ENCODE results near the gene HIF1A. TPM values are rescaled to one million over a fixed set of nuclear protein-coding genes. Genes with fewer than 3 reads are reported as not detected.
A peak's percentile ranks its signal among the peaks of the same experiment; 100 is the strongest.

The HIF1A gene
- total and polyA plus RNA-seq, 10 of the 15 experiments (the other 5 are each of a cell fraction or from before 2014, with no cell fraction given): 18.3 to 97.0 (median 75.3) TPM

DNA sequence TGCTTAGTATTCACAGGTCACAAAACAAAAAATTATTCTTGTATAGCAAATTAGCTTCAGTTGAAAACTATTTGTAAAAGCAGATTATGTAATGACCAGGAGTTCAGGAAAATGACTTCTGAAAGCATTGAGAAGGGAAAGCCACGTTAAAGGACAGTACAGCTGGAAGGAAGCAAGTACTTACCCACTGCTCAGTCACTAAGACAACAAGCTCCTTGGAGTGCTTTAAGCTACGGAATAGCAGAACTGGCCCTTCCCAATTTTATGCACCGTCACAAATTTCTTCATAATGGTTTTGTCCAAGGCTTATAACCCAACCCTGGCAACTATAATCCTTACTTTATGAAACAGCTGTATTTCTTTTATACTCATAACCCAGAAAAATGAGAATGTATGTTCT lies 54.0 kb downstream of the HIF1A start:
- H3K9me3 ChIP-seq (replicated peaks; ENCODE audit: control insufficient read depth, insufficient read depth, low read length): no peaks in the 10 kb centered on the region
- no peaks in the 10 kb centered on the region for H3K27me3 ChIP-seq (replicated peaks in 1 of 2; ENCODE audit: control insufficient read depth in 2 of 2, insufficient read depth in 2 of 2, low read length in 1 of 2)
- 50% methylated on average over 3 of the region's 3 CpGs for WGBS (ENCODE audit: insufficient coverage, insufficient replicate concordance, low lambda C conversion rate, missing lambda C conversion rate)
- in situ Hi-C loops (cut with MboI): no loop called here
- no TSS peak for BruUV-seq (replicated peaks)
- DNase-seq (ENCODE audit: low read depth, low spot score) (no peak), FAIRE-seq (peak; percentile 41), ATAC-seq (no peak)
- no peak overlapping the region for H2AFZ ChIP-seq (ENCODE audit: control insufficient read depth, low read depth, low read length)
- H3K36me3 ChIP-seq (ENCODE audit: control insufficient read depth in 2 of 2, insufficient read depth in 2 of 2, low read length in 1 of 2): peaks cover 0 to 23% of the 10 kb centered on the region in 2 experiments; a peak in 3 of 4 replicates
- H4K20me1 ChIP-seq (ENCODE audit: control insufficient read depth, insufficient read depth): no peaks in the 10 kb centered on the region
- TF ChIP-seq BCL11A (IDR thresholded peaks at IDR 0.05; ENCODE audit: low read depth, low read length) (no peak), POLR2AphosphoS5 (IDR thresholded peaks at IDR 0.05; ENCODE audit: low read length) (peak; percentile 42; the same call in 1 of the 2 replicates), MLLT1 (IDR thresholded peaks at IDR 0.05) (0 out of 2 replicates have a peak, but pooled peaks have one; percentile 52), RFX5 (IDR thresholded peaks at IDR 0.05; ENCODE audit: low read depth, low read length) (no peak), NRF1 (conservative IDR thresholded peaks at IDR 0.05; ENCODE audit: low read depth, low read length) (no peak)
- H3K4me2 ChIP-seq (ENCODE audit: control insufficient read depth, insufficient read depth): peak overlapping the region; percentile 72
- H3K27ac ChIP-seq (ENCODE audit: control insufficient read depth, insufficient read depth): peak overlapping the region; percentile 59
- peaks cover 19% of the 10 kb centered on the region for H3K4me1 ChIP-seq (ENCODE audit: control insufficient read depth, insufficient read depth, low read length)
- intact Hi-C loops (cut with micrococcal nuclease; ENCODE audit: unreplicated experiment): loop anchor here (10.0 kb wide), 1 partner anchor 454 kb away; no protein-coding TSS in a partner anchor
- H3K4me3 ChIP-seq: peak overlapping the region; percentile 79
- peaks cover 69% of the 10 kb centered on the region for H3K79me2 ChIP-seq (ENCODE audit: control insufficient read depth, insufficient read depth, low read length)
- ChIA-PET RAD21 (ENCODE audit: unreplicated experiment) (interaction anchor here (0.7 to 10.8 kb wide), 26 partner anchors 9 to 452 kb away, joined by 3 to 102 read pairs (median 4); partner anchors contain the start of genes HIF1A and SNAPC1), POLR2A (interaction anchor here (0.5 to 10.5 kb wide), 12 partner anchors 9 to 224 kb away, joined by 3 to 130 read pairs (median 4); partner anchors contain the start of genes HIF1A and SNAPC1), SMC1A (ENCODE audit: uncharacterized antibody, unreplicated experiment) (interaction anchor here (0.6 to 10.0 kb wide), 35 partner anchors 7 to 453 kb away, joined by 3 to 122 read pairs (median 6); partner anchors contain the start of gene SNAPC1), CTCF (interaction anchor here (0.6 to 4.7 kb wide), 29 partner anchors 13 to 379 kb away, joined by 3 to 40 read pairs (median 4); partner anchors contain the start of genes HIF1A and SNAPC1)
- peak overlapping the region; percentile 50 for H3K9ac ChIP-seq (ENCODE audit: control insufficient read depth, insufficient read depth, low read length)

Measured in GM12878 (cell line).